ENCODE data around the gene ATP10B. TPM values are rescaled to one million over a fixed set of nuclear protein-coding genes. Genes with fewer than 3 reads are reported as not detected.
"Not testable (repeated sequence)": the region's sequence is repeated elsewhere in the genome, so short reads cannot be mapped to it uniquely, and the experiment has no call there.

Gene ATP10B, protein sequence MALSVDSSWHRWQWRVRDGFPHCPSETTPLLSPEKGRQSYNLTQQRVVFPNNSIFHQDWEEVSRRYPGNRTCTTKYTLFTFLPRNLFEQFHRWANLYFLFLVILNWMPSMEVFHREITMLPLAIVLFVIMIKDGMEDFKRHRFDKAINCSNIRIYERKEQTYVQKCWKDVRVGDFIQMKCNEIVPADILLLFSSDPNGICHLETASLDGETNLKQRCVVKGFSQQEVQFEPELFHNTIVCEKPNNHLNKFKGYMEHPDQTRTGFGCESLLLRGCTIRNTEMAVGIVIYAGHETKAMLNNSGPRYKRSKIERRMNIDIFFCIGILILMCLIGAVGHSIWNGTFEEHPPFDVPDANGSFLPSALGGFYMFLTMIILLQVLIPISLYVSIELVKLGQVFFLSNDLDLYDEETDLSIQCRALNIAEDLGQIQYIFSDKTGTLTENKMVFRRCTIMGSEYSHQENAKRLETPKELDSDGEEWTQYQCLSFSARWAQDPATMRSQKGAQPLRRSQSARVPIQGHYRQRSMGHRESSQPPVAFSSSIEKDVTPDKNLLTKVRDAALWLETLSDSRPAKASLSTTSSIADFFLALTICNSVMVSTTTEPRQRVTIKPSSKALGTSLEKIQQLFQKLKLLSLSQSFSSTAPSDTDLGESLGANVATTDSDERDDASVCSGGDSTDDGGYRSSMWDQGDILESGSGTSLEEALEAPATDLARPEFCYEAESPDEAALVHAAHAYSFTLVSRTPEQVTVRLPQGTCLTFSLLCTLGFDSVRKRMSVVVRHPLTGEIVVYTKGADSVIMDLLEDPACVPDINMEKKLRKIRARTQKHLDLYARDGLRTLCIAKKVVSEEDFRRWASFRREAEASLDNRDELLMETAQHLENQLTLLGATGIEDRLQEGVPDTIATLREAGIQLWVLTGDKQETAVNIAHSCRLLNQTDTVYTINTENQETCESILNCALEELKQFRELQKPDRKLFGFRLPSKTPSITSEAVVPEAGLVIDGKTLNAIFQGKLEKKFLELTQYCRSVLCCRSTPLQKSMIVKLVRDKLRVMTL (N-terminal part only)
- total RNA-seq = not detected
- long read RNA-seq = 0 reads

DNA sequence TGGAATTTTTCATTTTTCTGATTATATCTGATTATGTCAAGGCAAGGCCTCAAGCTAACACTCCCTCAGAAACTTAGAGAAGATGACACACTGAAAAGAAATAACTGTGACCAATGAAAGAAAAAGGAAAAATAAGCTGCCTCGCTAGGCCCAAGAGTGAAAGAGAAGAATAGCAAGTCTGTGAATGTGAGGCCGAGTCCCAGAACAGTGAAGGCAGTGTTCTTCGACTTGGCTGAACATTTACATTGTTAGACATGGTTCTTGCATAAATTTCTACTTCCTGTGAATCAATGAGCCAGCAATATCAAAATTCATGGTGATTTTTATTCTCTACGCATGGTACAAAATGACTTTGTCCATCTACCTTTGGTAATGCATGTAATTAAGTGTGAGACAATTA lies at the start of gene ATP10B:
Gene ATP10B, minus strand, starts transcription at position 163 of the 400 bp plus-strand sequence. CDS start 164,137 bp downstream, outside the sequence.
- intact Hi-C loops (cut with DNase I) = no loop called here
- ATAC-seq (no peak), DNase-seq (ENCODE audit: missing footprints) (no peak)

DNA sequence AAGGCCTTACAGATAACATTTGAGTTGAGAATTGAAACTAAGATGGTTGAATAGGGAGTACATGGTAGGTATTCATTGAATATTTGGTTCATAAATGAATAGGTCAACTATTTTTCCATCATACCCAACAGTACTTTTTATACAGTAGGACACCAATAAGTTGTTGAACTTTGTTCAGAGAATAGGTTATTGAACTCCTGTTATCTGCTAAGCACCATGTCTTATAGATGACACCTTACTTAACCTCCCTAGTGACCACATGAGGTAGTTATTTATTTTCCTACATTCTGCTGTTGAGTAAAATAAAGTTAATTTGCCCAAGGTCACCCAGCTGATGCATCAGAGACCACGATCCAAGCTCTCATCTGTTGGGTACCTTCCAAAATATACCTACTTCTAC lies 49.6 kb upstream of the ATP10B start:
- DNase-seq (ENCODE audit: missing footprints) (no peak), ATAC-seq (no peak)
- intact Hi-C loops (cut with DNase I) = no loop called here

DNA sequence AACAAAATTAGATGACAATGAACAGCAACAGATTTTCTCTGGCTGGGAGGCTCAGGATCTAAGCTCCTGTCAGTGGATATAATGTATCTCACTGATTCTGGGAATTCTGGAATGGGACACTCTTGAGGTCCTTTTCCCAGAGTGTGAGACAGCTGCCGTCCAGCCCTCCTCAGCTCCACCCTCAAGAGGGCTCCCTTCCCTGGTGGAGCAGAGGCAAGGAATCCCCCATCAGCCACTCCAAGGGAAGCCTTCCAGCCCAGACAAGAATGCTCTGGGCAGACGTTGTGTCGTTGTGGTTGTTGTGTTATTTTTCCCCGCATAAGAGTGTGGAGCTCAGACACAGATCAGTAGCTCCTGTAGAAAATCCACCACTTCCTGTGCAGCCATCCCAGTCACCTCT lies 47.7 kb upstream of the ATP10B start:
- DNase-seq (ENCODE audit: missing footprints) (no peak), ATAC-seq (no peak)
- intact Hi-C loops (cut with DNase I) = no loop called here

DNA sequence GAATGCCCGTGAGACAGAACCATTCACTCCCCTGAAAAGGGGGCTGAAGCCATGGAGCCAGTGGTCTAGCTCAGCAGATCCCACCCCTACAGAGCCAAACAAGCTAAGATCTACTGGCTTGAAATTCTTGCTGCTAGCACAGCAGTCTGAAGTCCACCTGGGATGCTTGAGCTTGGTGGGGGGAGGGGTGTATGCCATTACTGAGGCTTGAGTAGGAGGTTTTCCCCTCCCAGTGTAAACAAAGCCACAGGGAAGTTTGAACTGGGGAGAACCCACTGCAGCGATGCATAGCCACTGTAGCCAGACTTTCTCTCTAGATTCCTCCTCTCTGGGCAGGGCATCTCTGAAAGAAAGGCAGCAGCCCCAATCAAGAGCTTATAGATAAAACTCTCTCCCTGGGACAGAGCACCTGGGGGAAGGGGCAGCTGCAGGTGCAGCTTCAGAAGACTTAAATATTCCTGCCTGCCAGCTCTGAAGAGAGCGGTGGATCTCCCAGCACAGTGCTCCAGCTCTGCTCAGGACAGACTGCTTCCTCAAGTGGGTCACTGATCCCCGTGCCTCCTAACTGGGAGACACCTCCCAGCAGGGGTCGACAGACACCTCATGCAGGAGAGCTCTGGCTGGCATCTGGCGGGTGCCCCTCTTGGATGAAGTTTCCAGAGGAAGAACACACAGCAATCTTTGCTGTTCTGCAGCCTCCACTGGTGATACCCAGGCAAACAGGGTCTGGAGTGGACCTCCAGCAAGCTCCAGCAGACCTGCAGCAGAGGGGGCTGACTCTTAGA lies 41.4 kb upstream of the ATP10B start:
- DNase-seq (ENCODE audit: missing footprints); intact Hi-C loops (cut with DNase I); ATAC-seq: not testable (repeated sequence)

DNA sequence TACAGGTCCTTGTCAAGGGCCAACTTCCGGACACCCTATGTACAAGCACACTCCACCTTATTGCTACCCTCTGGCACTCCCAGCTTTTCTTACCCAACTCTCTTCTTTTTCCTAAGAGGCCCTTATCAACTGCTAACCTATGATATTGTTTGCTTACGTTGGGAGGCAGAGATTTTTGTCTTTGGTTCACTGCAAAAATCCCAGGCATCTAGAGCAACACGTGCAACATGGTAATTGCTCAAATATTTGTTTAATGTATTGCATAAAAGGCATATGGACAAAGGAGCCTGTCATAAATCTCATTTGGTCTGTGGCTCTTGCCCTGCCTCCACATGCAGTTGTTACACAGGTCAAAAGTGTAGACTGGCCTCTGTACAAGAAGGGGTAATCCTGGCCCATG lies 35.8 kb upstream of the ATP10B start:
- intact Hi-C loops (cut with DNase I) = no loop called here
- no peak for ATAC-seq
- no peak for DNase-seq (ENCODE audit: missing footprints)

DNA sequence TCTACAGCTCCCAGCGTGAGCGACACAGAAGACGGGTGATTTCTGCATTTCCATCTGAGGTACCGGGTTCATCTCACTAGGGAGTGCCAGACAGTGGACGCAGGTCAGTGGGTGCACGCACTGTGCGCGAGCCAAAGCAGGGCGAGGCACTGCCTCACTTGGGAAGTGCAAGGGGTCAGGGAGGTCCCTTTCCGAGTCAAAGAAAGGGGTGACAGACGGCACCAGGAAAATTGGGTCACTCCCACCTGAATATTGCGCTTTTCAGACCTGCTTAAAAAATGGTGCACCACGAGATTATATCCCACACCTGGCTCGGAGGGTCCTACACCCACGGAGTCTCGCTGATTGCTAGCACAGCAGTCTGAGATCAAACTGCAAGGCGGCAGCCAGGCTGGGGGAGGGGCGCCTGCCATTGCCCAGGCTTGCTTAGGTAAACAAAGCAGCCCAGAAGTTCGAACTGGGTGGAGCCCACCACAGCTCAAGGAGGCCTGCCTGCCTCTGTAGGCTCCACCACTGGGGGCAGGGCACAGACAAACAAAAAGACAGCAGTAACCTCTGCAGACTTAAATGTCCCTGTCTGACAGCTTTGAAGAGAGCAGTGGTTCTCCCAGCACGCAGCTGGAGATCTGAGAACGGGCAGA lies 21.7 kb upstream of the ATP10B start:
- ATAC-seq; DNase-seq (ENCODE audit: missing footprints); intact Hi-C loops (cut with DNase I): not testable (repeated sequence)

DNA sequence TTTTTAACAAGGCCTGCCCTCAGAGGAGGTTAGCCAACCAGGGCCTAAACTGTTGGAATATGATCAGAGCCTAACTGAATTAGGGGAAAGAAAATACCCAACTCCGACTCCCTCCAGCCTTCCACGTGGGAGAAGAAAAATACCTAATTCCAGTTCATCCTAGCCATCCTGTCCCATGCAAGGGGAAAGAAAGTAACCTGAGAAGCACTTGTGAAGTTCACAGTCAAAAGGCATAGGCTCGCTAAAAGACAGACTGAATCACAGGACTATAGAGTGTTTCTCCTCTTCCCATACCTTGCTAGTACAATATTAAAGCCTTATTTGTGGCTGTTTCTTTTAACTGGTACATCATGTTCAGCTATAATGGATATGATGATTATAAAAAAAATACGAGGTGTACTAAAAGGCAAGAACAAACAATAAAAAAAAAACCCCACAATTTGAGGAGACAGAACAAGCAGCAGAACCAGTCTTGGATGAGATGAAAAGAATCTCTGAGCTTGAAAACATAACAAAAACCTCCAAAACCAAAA lies 18.0 kb upstream of the ATP10B start:
- no peak for DNase-seq (ENCODE audit: missing footprints)
- intact Hi-C loops (cut with DNase I) = no loop called here
- no peak for ATAC-seq

DNA sequence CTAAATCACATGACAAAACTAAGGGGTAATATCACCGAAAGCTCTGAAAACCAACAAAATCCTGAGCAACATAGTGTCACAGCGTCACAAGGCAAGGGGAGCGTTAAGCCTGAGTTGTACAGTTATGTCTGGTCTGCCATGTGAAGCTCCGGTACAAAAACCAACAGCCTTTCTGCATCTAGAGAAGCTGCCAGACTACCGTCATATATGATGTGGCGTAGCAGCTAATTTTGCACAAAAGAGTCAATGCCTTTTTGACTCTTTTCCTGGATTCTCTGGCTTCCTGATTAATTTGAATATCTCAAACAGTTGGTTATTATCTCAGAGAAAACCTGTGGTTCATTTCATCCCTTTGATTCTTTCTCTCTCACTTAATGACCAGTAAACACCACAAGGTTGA lies 16.0 kb upstream of the ATP10B start:
- intact Hi-C loops (cut with DNase I) = no loop called here

DNA sequence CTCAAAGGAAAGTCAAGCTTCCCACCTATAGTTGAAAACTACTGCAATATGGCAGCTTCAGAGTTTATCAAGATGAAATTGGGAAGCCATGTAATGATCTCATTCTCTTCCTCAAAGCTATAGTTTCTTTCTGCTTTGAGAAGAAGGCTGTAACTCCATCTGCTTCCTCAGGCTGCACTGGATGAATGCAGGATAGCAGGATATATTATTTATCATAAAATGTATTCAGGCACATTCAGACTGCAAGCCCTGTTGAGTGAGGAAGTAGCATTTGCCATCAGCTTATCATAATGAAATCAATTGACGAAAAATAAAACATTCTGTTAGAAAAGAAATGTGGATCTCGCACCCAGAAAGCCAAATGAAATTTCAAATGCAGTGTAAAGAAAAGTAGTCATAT lies 560 bp downstream of the ATP10B start:
- ATAC-seq (no peak), DNase-seq (ENCODE audit: missing footprints) (no peak)
- intact Hi-C loops (cut with DNase I) = no loop called here

More for the DNA sequence above, 16.0 kb upstream of the ATP10B start:
- DNase-seq (ENCODE audit: missing footprints) (no peak), ATAC-seq (no peak)

DNA sequence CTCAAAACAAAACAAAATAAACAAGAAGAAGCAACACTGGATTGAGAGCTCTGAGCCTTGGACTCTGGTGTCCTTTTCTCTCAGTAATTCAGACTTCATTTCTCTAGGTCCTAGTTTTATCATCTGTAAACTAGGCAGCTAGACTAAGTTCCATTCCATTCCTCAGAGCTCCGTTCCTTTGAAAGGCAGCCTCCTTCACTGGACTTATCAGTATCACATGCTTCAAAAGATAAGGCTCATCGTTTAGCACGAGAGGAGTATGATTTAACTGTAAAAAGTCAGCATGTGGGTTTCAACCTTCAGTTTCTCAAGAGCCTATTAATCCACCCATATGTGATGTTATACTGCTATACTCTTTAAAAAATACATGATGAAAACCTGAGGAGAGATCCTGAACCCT lies 1.6 kb downstream of the ATP10B start:
- intact Hi-C loops (cut with DNase I) = no loop called here
- DNase-seq (ENCODE audit: missing footprints) (no peak), ATAC-seq (no peak)

DNA sequence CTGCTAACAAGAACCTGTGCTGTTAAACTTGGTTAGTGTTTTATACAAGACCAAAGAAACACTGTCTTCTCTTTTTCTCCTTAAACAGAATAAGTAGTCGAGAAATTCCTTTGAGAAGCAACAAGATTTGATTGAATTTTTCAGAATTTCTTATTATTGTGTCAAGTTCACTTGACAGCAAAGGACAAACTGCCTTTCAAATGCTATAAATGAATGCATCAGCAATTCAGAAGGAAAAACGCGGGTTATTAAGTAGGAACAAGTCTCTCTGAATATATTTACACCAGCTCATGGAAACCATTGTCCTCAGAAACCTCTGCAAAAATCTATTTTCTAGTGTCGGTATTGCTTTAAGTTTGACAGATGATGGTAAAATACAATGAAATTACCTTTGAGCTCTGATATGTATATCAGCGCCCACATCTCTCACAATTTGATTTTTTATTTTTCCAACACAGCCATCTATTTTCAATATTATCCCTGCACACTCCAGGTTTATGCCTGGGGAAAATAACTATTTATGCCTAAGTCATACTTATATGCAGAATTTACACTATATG lies 4.4 kb downstream of the ATP10B start:
- intact Hi-C loops (cut with DNase I) = no loop called here
- ATAC-seq (no peak), DNase-seq (ENCODE audit: missing footprints) (no peak)

DNA sequence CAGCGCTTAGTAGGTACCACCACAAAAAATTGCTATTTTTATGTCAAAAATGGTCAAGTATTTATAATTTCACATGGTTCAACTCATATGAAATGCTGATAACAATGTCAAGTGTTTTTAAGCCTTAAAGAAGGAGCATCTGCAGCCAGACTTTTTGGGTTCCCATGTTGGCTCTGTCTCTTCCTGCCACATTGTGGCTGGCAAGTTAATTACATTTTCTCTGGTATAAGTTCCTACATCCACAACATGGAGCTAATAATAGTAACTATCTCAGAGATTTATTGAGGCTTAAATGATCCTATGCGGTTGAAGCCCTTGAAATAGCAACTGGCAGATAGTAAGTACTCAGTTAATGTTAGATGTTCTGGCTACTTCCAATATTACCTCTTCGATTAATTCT lies 5.4 kb downstream of the ATP10B start:
- DNase-seq (ENCODE audit: missing footprints) = no peak
- ATAC-seq = no peak
- intact Hi-C loops (cut with DNase I) = no loop called here

DNA sequence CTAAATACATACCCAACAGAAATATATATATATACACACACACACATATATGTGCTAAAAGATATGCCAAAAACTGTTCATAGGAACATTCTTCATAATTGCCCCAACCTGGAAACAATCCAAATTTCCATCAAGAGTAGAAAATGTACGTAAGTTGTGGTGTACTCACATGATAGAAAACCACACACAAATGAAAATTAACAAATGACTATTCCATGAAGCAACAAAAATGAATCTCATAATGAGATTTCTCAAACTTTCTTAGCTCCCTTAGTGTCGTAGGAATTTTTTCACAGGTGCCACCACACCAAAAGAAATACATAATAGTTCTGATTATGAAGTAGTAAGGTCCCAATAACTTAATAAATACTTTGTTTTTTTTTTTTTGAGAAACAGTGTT lies 7.8 kb downstream of the ATP10B start:
- intact Hi-C loops (cut with DNase I) = no loop called here
- DNase-seq (ENCODE audit: missing footprints) = no peak
- no peak for ATAC-seq

DNA sequence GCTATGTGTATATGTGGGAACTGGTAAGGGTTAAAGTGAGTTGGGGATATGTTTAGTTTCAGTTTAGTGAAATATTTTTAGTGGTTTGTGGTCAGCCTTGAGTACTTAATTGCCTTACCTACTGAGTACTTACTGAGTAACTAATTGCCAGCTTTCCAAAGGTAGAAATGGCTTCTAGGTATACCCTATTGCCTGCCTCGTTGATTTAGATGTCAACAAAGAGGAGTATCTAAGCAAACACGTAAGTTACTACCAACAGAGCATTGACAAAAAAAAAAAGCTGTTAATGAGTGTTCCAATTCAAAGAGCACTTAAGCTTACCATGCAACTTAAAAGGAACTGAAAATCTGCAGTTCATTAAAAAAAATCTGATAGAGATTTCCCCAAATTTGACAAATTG lies 8.8 kb downstream of the ATP10B start:
- ATAC-seq = no peak
- DNase-seq (ENCODE audit: missing footprints) = no peak
- intact Hi-C loops (cut with DNase I) = no loop called here

DNA sequence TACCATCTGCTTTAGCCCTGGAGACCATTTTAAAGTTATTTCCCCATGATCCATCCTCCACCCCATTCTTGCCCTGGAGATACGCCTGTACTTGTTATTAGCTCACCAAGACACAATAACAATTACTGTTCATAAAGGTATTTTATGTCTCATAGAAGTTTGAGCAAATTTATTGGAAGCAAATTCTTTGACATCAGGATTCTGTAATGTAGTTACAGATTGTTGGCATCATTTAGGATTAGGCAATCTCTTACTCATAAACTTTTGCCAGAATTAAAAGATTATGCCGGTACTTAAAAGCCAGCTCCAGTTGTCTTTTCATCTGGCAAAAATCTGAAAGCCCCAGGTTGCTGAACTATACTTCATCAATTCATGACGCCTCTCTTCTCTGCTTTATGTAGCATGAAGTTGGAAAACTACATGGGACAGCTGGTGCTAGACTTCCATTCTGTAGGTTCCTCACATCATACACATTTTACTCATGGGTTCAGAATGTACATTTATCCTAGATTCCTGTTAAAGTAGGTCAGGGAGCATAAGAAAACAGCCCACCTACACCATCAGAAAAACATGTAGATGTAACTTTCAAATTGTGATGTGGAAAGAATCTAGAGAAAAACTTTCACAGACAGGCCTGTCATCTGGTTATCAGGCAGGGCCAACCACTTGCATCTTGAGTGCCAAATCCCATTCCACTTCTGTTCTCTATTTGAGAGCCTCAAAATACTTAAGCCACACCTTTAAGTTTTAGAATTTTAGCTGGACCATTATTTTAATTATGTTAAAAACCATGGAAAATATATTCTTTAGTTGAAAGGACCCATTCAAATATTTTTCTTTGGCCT lies 14.0 kb downstream of the ATP10B start:
- intact Hi-C loops (cut with DNase I) = no loop called here
- ATAC-seq (no peak), DNase-seq (ENCODE audit: missing footprints) (no peak)

DNA sequence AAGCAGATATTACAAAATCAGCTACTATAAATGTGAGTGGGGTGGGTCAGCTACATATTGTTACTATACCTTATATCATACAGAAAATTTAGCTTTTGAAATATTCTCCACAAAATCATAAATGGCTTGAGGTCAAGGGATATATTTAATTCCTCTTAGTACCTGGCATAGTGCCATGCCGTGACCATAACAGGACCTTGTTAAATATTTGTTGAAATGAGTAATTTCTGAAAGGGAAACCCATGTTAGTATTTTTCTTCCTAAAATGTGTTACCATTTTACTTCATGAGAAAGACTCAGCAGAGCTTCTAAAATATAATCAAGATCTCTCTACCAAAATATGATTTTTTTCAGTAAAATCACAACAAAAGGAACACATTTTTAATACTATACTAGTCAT lies 14.8 kb downstream of the ATP10B start:
- ATAC-seq (no peak), DNase-seq (ENCODE audit: missing footprints) (no peak)
- intact Hi-C loops (cut with DNase I) = no loop called here
